Keratinocyte (primary cell): ENCODE measurements around the gene XIRP2. TPM values are rescaled to one million over a fixed set of nuclear protein-coding genes. Genes with fewer than 3 reads are reported as not detected.

Source experiments
- DNase-seq: peaks from one replicate; pipeline ENCODE4 v3.0.0-alpha.2; 2011; ENCODE audit warnings: low read depth, missing footprints, low spot score
- FAIRE-seq: peaks from 2 replicates; lab custom pipeline; 2011; peaks lifted over from hg19 to GRCh38; lab: Jason Lieb, UNC
- H2AFZ ChIP-seq: 2 replicates; pipeline ENCODE4 v1.6.0; 2012; ENCODE audit warnings: low read length, control low read depth, inconsistent platforms; ENCODE audit not compliant: control insufficient read depth
- H3K27ac ChIP-seq: 2 replicates; pipeline ENCODE4 v1.5.1; 2011; ENCODE audit warnings: low read length; ENCODE audit not compliant: control insufficient read depth, insufficient read depth
- H3K27me3 ChIP-seq: 3 replicates; pipeline ENCODE4 v1.6.0; 2011; ENCODE audit warnings: low read length; ENCODE audit not compliant: control insufficient read depth, insufficient read depth; ENCODE audit errors: extremely low read depth
- H3K36me3 ChIP-seq, 2 experiments: 2 replicates in 1 of 2; 3 replicates in 1 of 2; pipeline ENCODE4 v1.5.1; 2011; ENCODE audit warnings: low read length in 2 of 2, mild to moderate bottlenecking in 1 of 2; ENCODE audit not compliant: control insufficient read depth in 2 of 2, insufficient read depth in 2 of 2; ENCODE audit errors: extremely low read depth in 1 of 2
- H3K4me1 ChIP-seq: 3 replicates; pipeline ENCODE4 v1.5.1; 2011; ENCODE audit warnings: low read length; ENCODE audit not compliant: control insufficient read depth, insufficient read depth; ENCODE audit errors: extremely low read depth
- H3K4me2 ChIP-seq: 3 replicates; pipeline ENCODE4 v1.6.0; 2011; ENCODE audit warnings: low read depth, low read length; ENCODE audit not compliant: control insufficient read depth, insufficient read depth; ENCODE audit errors: extremely low read depth
- H3K4me3 ChIP-seq, 3 experiments: fragments of 200-600 bp in 1 of 3; sonication (generic) in 1 of 3; 2 replicates in 2 of 3; 3 replicates in 1 of 3; pipeline ENCODE4 v1.5.1; 2011 to 2016; ENCODE audit warnings: low read length in 3 of 3, mild to moderate bottlenecking in 3 of 3, control low read depth in 2 of 3, inconsistent platforms in 1 of 3, low read depth in 1 of 3, mixed read lengths in 1 of 3, mixed run types in 1 of 3, moderate library complexity in 1 of 3; ENCODE audit not compliant: control insufficient read depth in 2 of 3, insufficient read depth in 2 of 3; ENCODE audit errors: extremely low read depth in 1 of 3
- H3K79me2 ChIP-seq: 2 replicates; pipeline ENCODE4 v1.6.0; 2012; ENCODE audit warnings: low read length; ENCODE audit not compliant: control insufficient read depth, insufficient read depth
- H3K9ac ChIP-seq: 3 replicates; pipeline ENCODE4 v1.6.0; 2011; ENCODE audit warnings: low read length; ENCODE audit not compliant: control insufficient read depth, insufficient read depth; ENCODE audit errors: extremely low read depth
- H3K9me1 ChIP-seq: 3 replicates; pipeline ENCODE4 v1.6.0; 2011; ENCODE audit warnings: low read length; ENCODE audit not compliant: control insufficient read depth, insufficient read depth; ENCODE audit errors: extremely low read depth
- H3K9me3 ChIP-seq: 2 replicates; pipeline ENCODE4 v1.5.1; 2012; ENCODE audit warnings: low read depth, low read length; ENCODE audit not compliant: control insufficient read depth
- H4K20me1 ChIP-seq: 3 replicates; pipeline ENCODE4 v1.6.0; 2011; ENCODE audit warnings: low read length; ENCODE audit not compliant: control insufficient read depth, insufficient read depth; ENCODE audit errors: extremely low read depth
- EZH2 ChIP-seq: IDR thresholded peaks from one replicate; pipeline ENCODE4 v1.6.1; 2012; ENCODE audit warnings: inconsistent platforms, mild to moderate bottlenecking, low read length, moderate library complexity
- dilution Hi-C: fragments of 300-500 bp; cut with MboI; formaldehyde crosslinking; loops from one replicate; pipeline ENCODE4 v1.7.0; 2020; ENCODE audit warnings: low sequenced_read_pairs; ENCODE audit not compliant: extremely low pct_ligation_motif_present
- polyA plus RNA-seq, 5 experiments: library from polyadenylated mRNA; depleted of rRNA in 3 of 5; stranded (reverse) in 3 of 5; stranded (forward) in 1 of 5; unstranded in 1 of 5; fragments of >200 nt; gene quantifications; 1 replicate in 1 of 5; 2 replicates in 3 of 5; 3 replicates in 1 of 5; pipeline versions ENCODE4 v1.2.1 to v1.2.3, GENCODE V29; 2011 to 2012; ENCODE audit warnings: missing spikeins in 2 of 5, low read depth in 1 of 5, low replicate concordance in 1 of 5
- TF ChIP-seq, protein P1 (sequence below), 3 experiments: IDR thresholded peaks in 1 of 3; conservative IDR thresholded peaks in 1 of 3; optimal IDR thresholded peaks in 1 of 3; 2 replicates in 2 of 3; 3 replicates in 1 of 3; pipeline versions ENCODE3 to v1.5.1; 2011; ENCODE audit warnings: low read length in 3 of 3, mild to moderate bottlenecking in 3 of 3, moderate library complexity in 2 of 3, control low read depth in 1 of 3, inconsistent platforms in 1 of 3; ENCODE audit not compliant: insufficient read depth in 2 of 3; ENCODE audit errors: extremely low read depth in 1 of 3

Gene XIRP2
- polyA plus RNA-seq, 1 donor (not counting 4 experiments of a cell fraction or from before 2014, with no cell fraction given): 0.01 TPM

DNA sequence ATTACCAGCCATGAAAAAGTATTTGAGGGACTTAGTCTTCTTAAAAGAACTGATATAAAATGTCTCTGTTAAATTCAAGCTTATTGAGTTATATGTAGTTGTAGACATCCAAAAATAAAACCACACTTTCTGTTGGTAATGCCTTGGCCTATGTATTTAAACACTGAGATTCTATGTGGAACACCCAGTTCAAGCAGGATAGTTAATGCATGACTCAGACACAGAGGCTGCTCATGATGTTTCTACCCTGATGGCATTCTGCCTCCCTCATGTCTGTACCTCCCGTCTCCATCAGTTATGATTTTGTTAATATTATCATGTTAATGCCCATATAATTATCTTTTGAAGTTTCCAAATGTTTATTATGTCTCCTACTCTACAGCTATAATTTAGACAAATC is 164.5 kb downstream of the XIRP2 start:
- no peak for DNase-seq
- dilution Hi-C loops: no loop called here
- H4K20me1 ChIP-seq: no peaks in the 10 kb centered on the region

DNA sequence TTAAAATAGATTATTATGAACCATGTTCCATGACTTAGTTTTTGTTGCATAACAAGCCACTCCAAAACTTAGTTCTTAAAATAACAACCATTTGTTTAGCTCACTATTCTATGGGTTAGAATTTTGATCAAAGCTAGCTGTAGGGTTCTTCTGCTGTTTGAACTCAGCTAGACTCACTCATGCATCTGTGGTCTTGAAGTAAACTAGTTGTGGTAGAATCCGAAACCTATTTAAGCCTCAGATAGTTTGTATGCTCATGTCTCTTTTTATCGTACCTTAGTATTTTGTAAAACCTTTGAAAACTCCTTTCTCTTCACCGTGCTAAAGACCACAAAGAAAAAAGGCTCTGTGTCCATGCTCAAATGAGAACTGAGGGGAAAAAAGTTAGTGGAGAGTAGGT is 166.6 kb downstream of the XIRP2 start:
- Histone ChIP-seq H3K4me3 (no peak overlapping the region), H3K79me2 (no peaks in the 10 kb centered on the region), H3K9me1 (no peaks in the 10 kb centered on the region), H3K27me3 (no peaks in the 10 kb centered on the region), H3K4me2 (no peak overlapping the region), H3K9ac (no peak overlapping the region), H4K20me1 (no peaks in the 10 kb centered on the region), H3K36me3 (no peaks in the 10 kb centered on the region), H3K4me1 (peaks cover 2% of the 10 kb centered on the region), H3K9me3 (no peaks in the 10 kb centered on the region), H3K27ac (no peak overlapping the region), H2AFZ (no peak overlapping the region)
- no peak for DNase-seq
- FAIRE-seq: no peak
- no peak for TF ChIP-seq EZH2
- TF ChIP-seq, protein P1, sequence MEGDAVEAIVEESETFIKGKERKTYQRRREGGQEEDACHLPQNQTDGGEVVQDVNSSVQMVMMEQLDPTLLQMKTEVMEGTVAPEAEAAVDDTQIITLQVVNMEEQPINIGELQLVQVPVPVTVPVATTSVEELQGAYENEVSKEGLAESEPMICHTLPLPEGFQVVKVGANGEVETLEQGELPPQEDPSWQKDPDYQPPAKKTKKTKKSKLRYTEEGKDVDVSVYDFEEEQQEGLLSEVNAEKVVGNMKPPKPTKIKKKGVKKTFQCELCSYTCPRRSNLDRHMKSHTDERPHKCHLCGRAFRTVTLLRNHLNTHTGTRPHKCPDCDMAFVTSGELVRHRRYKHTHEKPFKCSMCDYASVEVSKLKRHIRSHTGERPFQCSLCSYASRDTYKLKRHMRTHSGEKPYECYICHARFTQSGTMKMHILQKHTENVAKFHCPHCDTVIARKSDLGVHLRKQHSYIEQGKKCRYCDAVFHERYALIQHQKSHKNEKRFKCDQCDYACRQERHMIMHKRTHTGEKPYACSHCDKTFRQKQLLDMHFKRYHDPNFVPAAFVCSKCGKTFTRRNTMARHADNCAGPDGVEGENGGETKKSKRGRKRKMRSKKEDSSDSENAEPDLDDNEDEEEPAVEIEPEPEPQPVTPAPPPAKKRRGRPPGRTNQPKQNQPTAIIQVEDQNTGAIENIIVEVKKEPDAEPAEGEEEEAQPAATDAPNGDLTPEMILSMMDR (optimal IDR thresholded peaks at IDR 0.05 in 1 of 3, IDR thresholded peaks at IDR 0.05 in 1 of 3, conservative IDR thresholded peaks at IDR 0.05 in 1 of 3; ENCODE audit: extremely low read depth in 1 of 3, insufficient read depth in 2 of 3, low read length in 3 of 3): no peak
- dilution Hi-C loops: no loop called here

More for the DNA sequence above, 164.5 kb downstream of the XIRP2 start:
- no peak overlapping the region for H3K9ac ChIP-seq
- no peak overlapping the region for H3K4me3 ChIP-seq
- FAIRE-seq: peak; percentile 84
- no peak overlapping the region for H2AFZ ChIP-seq
- no peaks in the 10 kb centered on the region for H3K79me2 ChIP-seq
- no peaks in the 10 kb centered on the region for H3K9me3 ChIP-seq
- peaks cover 2% of the 10 kb centered on the region for H3K4me1 ChIP-seq
- no peaks in the 10 kb centered on the region for H3K9me1 ChIP-seq
- no peaks in the 10 kb centered on the region for H3K36me3 ChIP-seq
- TF ChIP-seq EZH2: no peak
- TF ChIP-seq, protein P1 (optimal IDR thresholded peaks at IDR 0.05 in 1 of 3, IDR thresholded peaks at IDR 0.05 in 1 of 3, conservative IDR thresholded peaks at IDR 0.05 in 1 of 3; ENCODE audit: extremely low read depth in 1 of 3, insufficient read depth in 2 of 3, low read length in 3 of 3): no peak
- H3K4me2 ChIP-seq: no peak overlapping the region
- H3K27me3 ChIP-seq: no peaks in the 10 kb centered on the region
- H3K27ac ChIP-seq: no peak overlapping the region
